Gastroesophageal sphincter (tissue), 3 donors: Measurements from ENCODE around the gene ORC2.

Experiments
- CTCF ChIP-seq, 4 experiments: fragments of 200-600 bp in 2 of 4; fragments of 450-650 bp in 2 of 4; sonication (generic) in 1 of 4; IDR thresholded peaks; one replicate each; pipeline ENCODE4 v1.5.1; 2017 to 2019; ENCODE audit warnings: antibody characterized with exemption in 4 of 4, mild to moderate bottlenecking in 2 of 4, moderate library complexity in 2 of 4
- EP300 ChIP-seq: sonication (generic); formaldehyde crosslinking; IDR thresholded peaks from one replicate; pipeline ENCODE4 v1.6.1; 2017; ENCODE audit warnings: antibody characterized with exemption, mild to moderate bottlenecking
- POLR2AphosphoS5 ChIP-seq: sonication (generic); formaldehyde crosslinking; IDR thresholded peaks from one replicate; pipeline ENCODE4 v1.6.1; 2017; ENCODE audit warnings: antibody characterized with exemption

GRCh38 chr2:200968735-200969134, 5.3 kb upstream of the ORC2 start:
- no peak for TF ChIP-seq CTCF (IDR thresholded peaks at IDR 0.05)
- no peak for TF ChIP-seq EP300
- TF ChIP-seq POLR2AphosphoS5, result no peak
